Astrocyte (in vitro differentiated cells and primary cell): ENCODE measurements around the gene PREPL. TPM values are rescaled to one million over a fixed set of nuclear protein-coding genes. Genes with fewer than 3 reads are reported as not detected.

ENCODE experiments used
- DNase-seq: peaks from one replicate; pipeline ENCODE4 v3.0.0-alpha.2; 2010; ENCODE audit warnings: low read depth
- FAIRE-seq: peaks from 2 replicates; lab custom pipeline; 2011; peaks lifted over from hg19 to GRCh38; lab: Jason Lieb, UNC
- H2AFZ ChIP-seq: 2 replicates; pipeline ENCODE4 v1.6.0; 2012; ENCODE audit warnings: low read depth, low read length, inconsistent platforms
- H3K27ac ChIP-seq: 2 replicates; pipeline ENCODE4 v1.5.1; 2011; ENCODE audit warnings: low read depth, low read length, inconsistent platforms
- H3K27me3 ChIP-seq: 2 replicates; pipeline ENCODE4 v1.6.0; 2011; ENCODE audit warnings: low read length, inconsistent platforms; ENCODE audit not compliant: insufficient read depth
- H3K36me3 ChIP-seq: 2 replicates; pipeline ENCODE4 v1.5.1; 2011; ENCODE audit warnings: low read length, inconsistent platforms; ENCODE audit not compliant: insufficient read depth
- H3K4me1 ChIP-seq: 2 replicates; pipeline ENCODE4 v1.5.1; 2011; ENCODE audit warnings: low read length, inconsistent platforms; ENCODE audit not compliant: insufficient read depth
- H3K4me2 ChIP-seq: 2 replicates; pipeline ENCODE4 v1.6.0; 2012; ENCODE audit warnings: low read length, inconsistent platforms
- H3K4me3 ChIP-seq: 2 replicates; pipeline ENCODE4 v1.5.1; 2011; ENCODE audit warnings: low read depth, mild to moderate bottlenecking, low read length, inconsistent platforms; ENCODE audit not compliant: insufficient read depth
- H3K79me2 ChIP-seq: 2 replicates; pipeline ENCODE4 v1.6.0; 2012; ENCODE audit warnings: mild to moderate bottlenecking, low read length, inconsistent platforms; ENCODE audit not compliant: insufficient read depth
- H3K9ac ChIP-seq: 2 replicates; pipeline ENCODE4 v1.6.0; 2012; ENCODE audit warnings: mild to moderate bottlenecking, low read length, inconsistent platforms
- H3K9me3 ChIP-seq: 2 replicates; pipeline ENCODE4 v1.5.1; 2012; ENCODE audit warnings: low read depth, mild to moderate bottlenecking, low read length, inconsistent platforms; ENCODE audit not compliant: insufficient read depth
- H4K20me1 ChIP-seq: 2 replicates; pipeline ENCODE4 v1.6.0; 2012; ENCODE audit warnings: low read length, inconsistent platforms; ENCODE audit not compliant: insufficient read depth
- H3K27ac Mint-ChIP-seq: one replicate; pipeline ENCODE4 v1.8.0; 2021; ENCODE audit warnings: mild to moderate bottlenecking, mixed read lengths; ENCODE audit not compliant: unreplicated experiment
- H3K27me3 Mint-ChIP-seq: one replicate; pipeline ENCODE4 v1.8.0; 2021; ENCODE audit warnings: low read depth, mixed read lengths; ENCODE audit not compliant: unreplicated experiment
- H3K36me3 Mint-ChIP-seq: one replicate; pipeline ENCODE4 v1.8.0; 2021; ENCODE audit warnings: low read depth, mixed read lengths; ENCODE audit not compliant: unreplicated experiment
- H3K4me1 Mint-ChIP-seq: one replicate; pipeline ENCODE4 v1.8.0; 2021; ENCODE audit warnings: low read depth, mixed read lengths; ENCODE audit not compliant: unreplicated experiment
- H3K4me3 Mint-ChIP-seq: one replicate; pipeline ENCODE4 v1.8.0; 2021; ENCODE audit warnings: mild to moderate bottlenecking, moderate library complexity, mixed read lengths; ENCODE audit not compliant: unreplicated experiment
- H3K9me3 Mint-ChIP-seq: one replicate; pipeline ENCODE4 v1.8.0; 2021; ENCODE audit warnings: mild to moderate bottlenecking, mixed read lengths; ENCODE audit not compliant: unreplicated experiment
- CTCF ChIP-seq: IDR thresholded peaks from 2 replicates; pipeline ENCODE4 v1.5.1; 2011; ENCODE audit warnings: low read depth, mild to moderate bottlenecking, inconsistent platforms, low read length, moderate library complexity; ENCODE audit not compliant: insufficient read depth
- EZH2 ChIP-seq: IDR thresholded peaks from 2 replicates; pipeline ENCODE4 v1.6.1; 2012; ENCODE audit warnings: mild to moderate bottlenecking, low read length, inconsistent platforms; ENCODE audit not compliant: insufficient read depth
- total RNA-seq: library from RNA; stranded (reverse); gene quantifications from 2 replicates; pipeline ENCODE4 v1.2.1, GENCODE V29; 2021

Gene PREPL
- total RNA-seq, 1 donor from 2014 or later = 50.6 TPM

GRCh38 chr2:44342854-44343253, 18.4 kb downstream of the PREPL start:
- H3K27ac Mint-ChIP-seq = no peak overlapping the region
- Histone ChIP-seq H4K20me1 (peaks cover 3% of the 10 kb centered on the region), H3K79me2 (no peaks in the 10 kb centered on the region), H3K9ac (no peak overlapping the region), H3K27me3 (no peaks in the 10 kb centered on the region), H3K4me1 (no peaks in the 10 kb centered on the region), H3K27ac (no peak overlapping the region), H2AFZ (no peak overlapping the region), H3K9me3 (no peaks in the 10 kb centered on the region), H3K4me3 (no peak overlapping the region), H3K4me2 (no peak overlapping the region), H3K36me3 (peaks cover 13% of the 10 kb centered on the region)
- DNase-seq (no peak), FAIRE-seq (no peak)
- H3K4me3 Mint-ChIP-seq = no peak overlapping the region
- no peaks in the 10 kb centered on the region for H3K27me3 Mint-ChIP-seq
- no peaks in the 10 kb centered on the region for H3K4me1 Mint-ChIP-seq
- H3K36me3 Mint-ChIP-seq = peaks cover 6% of the 10 kb centered on the region
- TF ChIP-seq EZH2 (no peak), CTCF (peak; percentile 18)
- no peaks in the 10 kb centered on the region for H3K9me3 Mint-ChIP-seq

- Histone ChIP-seq H3K27ac (no peak overlapping the region), H2AFZ (no peak overlapping the region), H3K4me2 (no peak overlapping the region), H3K9ac (no peak overlapping the region), H3K9me3 (no peaks in the 10 kb centered on the region), H4K20me1 (no peaks in the 10 kb centered on the region), H3K36me3 (peaks cover 21% of the 10 kb centered on the region), H3K27me3 (no peaks in the 10 kb centered on the region), H3K4me3 (no peak overlapping the region), H3K4me1 (no peaks in the 10 kb centered on the region), H3K79me2 (no peaks in the 10 kb centered on the region)
- Mint-ChIP-seq H3K27me3 (no peaks in the 10 kb centered on the region), H3K4me3 (peak overlapping the region; percentile 25), H3K9me3 (peaks cover 3% of the 10 kb centered on the region), H3K4me1 (no peaks in the 10 kb centered on the region), H3K36me3 (peaks cover 28% of the 10 kb centered on the region), H3K27ac (no peak overlapping the region)
- DNase-seq (peak; percentile 59), FAIRE-seq (no peak)
- no peak for TF ChIP-seq CTCF
- TF ChIP-seq EZH2 = no peak
Observed at GRCh38 chr2:44335806-44336538, 25.3 kb downstream of the PREPL start.

- DNase-seq (no peak), FAIRE-seq (no peak)
- Histone ChIP-seq H3K9ac (no peak overlapping the region), H3K9me3 (no peaks in the 10 kb centered on the region), H3K27me3 (no peaks in the 10 kb centered on the region), H3K4me2 (no peak overlapping the region), H2AFZ (no peak overlapping the region), H3K4me1 (no peaks in the 10 kb centered on the region), H3K79me2 (no peaks in the 10 kb centered on the region), H4K20me1 (no peaks in the 10 kb centered on the region), H3K27ac (no peak overlapping the region), H3K36me3 (peaks cover 22% of the 10 kb centered on the region), H3K4me3 (no peak overlapping the region)
- H3K9me3 Mint-ChIP-seq = peaks cover 3% of the 10 kb centered on the region
- H3K4me3 Mint-ChIP-seq = no peak overlapping the region
- no peaks in the 10 kb centered on the region for H3K4me1 Mint-ChIP-seq
- H3K27ac Mint-ChIP-seq = no peak overlapping the region
- no peaks in the 10 kb centered on the region for H3K27me3 Mint-ChIP-seq
- H3K36me3 Mint-ChIP-seq = peaks cover 28% of the 10 kb centered on the region
- TF ChIP-seq CTCF (no peak), EZH2 (no peak)
Observed at GRCh38 chr2:44333994-44334393, 27.3 kb downstream of the PREPL start.
